ENCODE data around the gene PCARE.

DNA sequence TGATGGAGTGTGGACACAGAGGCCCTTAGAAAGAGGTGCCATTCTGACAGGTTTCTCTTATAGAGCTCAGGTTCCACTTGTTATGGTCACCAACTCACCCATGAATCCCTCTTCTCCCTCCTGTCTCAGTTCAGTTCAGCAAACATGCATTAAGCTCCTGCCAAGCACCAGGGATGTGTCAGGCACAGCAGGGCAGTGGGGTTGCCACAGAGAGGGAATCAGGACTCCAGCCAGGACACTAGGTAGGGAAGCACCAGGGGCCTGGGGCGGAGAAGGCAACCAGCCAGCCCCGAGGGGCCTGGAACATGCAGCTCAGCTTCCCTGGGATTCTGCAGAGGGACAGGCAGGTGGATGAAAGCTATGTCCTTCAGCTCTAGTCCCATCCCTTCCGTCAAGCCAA is 48.6 kb downstream of the PCARE start:
- TF ChIP-seq EZH2phosphoT487 (IDR thresholded peaks at IDR 0.05; ENCODE audit: borderline replicate concordance): no peak
- TF ChIP-seq, protein P1, sequence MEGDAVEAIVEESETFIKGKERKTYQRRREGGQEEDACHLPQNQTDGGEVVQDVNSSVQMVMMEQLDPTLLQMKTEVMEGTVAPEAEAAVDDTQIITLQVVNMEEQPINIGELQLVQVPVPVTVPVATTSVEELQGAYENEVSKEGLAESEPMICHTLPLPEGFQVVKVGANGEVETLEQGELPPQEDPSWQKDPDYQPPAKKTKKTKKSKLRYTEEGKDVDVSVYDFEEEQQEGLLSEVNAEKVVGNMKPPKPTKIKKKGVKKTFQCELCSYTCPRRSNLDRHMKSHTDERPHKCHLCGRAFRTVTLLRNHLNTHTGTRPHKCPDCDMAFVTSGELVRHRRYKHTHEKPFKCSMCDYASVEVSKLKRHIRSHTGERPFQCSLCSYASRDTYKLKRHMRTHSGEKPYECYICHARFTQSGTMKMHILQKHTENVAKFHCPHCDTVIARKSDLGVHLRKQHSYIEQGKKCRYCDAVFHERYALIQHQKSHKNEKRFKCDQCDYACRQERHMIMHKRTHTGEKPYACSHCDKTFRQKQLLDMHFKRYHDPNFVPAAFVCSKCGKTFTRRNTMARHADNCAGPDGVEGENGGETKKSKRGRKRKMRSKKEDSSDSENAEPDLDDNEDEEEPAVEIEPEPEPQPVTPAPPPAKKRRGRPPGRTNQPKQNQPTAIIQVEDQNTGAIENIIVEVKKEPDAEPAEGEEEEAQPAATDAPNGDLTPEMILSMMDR (conservative IDR thresholded peaks at IDR 0.05; ENCODE audit: low read length): no peak

All from Loucy (cell line).